PC-3 (cell line): ENCODE data around the gene OR10Z1.

Experiments used
- EZH2 ChIP-seq: fragments of 300-600 bp; sonication (generic); IDR thresholded peaks from one replicate; pipeline ENCODE4 v1.6.1; 2017; ENCODE audit warnings: antibody characterized with exemption, mild to moderate bottlenecking, low read length; ENCODE audit not compliant: unreplicated experiment
- TF ChIP-seq, protein P1 (sequence below): fragments of 300-600 bp; sonication (generic); conservative IDR thresholded peaks from 2 replicates; pipeline ENCODE4 v1.5.1; 2017; ENCODE audit warnings: antibody characterized with exemption, low read depth, mild to moderate bottlenecking, low read length

- TF ChIP-seq, protein P1, sequence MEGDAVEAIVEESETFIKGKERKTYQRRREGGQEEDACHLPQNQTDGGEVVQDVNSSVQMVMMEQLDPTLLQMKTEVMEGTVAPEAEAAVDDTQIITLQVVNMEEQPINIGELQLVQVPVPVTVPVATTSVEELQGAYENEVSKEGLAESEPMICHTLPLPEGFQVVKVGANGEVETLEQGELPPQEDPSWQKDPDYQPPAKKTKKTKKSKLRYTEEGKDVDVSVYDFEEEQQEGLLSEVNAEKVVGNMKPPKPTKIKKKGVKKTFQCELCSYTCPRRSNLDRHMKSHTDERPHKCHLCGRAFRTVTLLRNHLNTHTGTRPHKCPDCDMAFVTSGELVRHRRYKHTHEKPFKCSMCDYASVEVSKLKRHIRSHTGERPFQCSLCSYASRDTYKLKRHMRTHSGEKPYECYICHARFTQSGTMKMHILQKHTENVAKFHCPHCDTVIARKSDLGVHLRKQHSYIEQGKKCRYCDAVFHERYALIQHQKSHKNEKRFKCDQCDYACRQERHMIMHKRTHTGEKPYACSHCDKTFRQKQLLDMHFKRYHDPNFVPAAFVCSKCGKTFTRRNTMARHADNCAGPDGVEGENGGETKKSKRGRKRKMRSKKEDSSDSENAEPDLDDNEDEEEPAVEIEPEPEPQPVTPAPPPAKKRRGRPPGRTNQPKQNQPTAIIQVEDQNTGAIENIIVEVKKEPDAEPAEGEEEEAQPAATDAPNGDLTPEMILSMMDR, result no peak
- no peak for TF ChIP-seq EZH2
These were observed 33.8 kb downstream of the OR10Z1 start for GRCh38 chr1:158638904-158639303.
